ENCODE measurements around the gene ITGAL.
"Not testable (repeated sequence)": the region's sequence is repeated elsewhere in the genome, so short reads cannot be mapped to it uniquely, and the experiment has no call there.

DNA sequence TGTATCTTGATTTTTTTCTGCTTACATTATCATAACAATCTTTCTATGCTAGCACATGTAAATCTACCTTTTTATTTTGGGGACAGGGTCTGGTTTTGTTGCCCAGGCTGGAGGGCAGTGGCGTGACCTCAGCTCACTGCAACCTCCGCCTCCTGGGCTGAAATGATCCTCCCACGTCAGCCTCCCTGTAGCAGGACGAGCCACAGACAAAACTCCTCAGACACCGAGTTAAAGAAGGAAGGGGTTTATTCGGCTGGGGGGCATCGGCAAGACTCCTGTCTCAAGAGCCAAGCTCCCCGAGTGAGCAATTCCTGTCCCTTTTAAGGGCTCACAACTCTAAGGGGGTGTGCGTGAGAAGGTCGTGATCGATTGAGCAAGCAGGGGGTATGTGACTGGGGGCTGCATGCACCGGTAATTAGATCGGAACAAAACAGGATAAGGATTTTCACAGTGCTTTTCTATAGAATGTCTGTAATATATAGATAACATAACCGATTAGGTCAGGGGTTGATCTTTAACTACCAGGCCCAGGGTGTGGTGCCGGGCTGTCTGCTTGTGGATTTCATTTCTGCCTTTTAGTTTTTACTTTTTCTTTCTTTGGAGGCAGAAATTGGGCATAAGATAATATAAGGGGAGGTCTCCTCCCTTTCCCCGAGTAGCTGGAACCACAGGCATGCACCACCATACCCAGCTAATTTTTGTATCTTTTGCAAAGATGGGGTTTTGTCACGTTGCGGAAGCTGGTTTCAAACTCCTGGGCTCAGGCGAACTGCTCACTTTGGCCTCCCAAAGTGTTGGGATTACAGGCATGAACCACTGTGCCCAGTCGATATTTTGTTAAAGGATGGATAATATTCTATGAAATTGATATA lies 19.6 kb upstream of the ITGAL start:
- TF ChIP-seq POLR2A (IDR thresholded peaks at IDR 0.05) = not testable (repeated sequence)
- TF ChIP-seq, protein P1, sequence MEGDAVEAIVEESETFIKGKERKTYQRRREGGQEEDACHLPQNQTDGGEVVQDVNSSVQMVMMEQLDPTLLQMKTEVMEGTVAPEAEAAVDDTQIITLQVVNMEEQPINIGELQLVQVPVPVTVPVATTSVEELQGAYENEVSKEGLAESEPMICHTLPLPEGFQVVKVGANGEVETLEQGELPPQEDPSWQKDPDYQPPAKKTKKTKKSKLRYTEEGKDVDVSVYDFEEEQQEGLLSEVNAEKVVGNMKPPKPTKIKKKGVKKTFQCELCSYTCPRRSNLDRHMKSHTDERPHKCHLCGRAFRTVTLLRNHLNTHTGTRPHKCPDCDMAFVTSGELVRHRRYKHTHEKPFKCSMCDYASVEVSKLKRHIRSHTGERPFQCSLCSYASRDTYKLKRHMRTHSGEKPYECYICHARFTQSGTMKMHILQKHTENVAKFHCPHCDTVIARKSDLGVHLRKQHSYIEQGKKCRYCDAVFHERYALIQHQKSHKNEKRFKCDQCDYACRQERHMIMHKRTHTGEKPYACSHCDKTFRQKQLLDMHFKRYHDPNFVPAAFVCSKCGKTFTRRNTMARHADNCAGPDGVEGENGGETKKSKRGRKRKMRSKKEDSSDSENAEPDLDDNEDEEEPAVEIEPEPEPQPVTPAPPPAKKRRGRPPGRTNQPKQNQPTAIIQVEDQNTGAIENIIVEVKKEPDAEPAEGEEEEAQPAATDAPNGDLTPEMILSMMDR (IDR thresholded peaks at IDR 0.05) = not testable (repeated sequence)

Measured in heart left ventricle (tissue), 13 donors.